Measurements from ENCODE around the gene CACNA2D1.

DNA sequence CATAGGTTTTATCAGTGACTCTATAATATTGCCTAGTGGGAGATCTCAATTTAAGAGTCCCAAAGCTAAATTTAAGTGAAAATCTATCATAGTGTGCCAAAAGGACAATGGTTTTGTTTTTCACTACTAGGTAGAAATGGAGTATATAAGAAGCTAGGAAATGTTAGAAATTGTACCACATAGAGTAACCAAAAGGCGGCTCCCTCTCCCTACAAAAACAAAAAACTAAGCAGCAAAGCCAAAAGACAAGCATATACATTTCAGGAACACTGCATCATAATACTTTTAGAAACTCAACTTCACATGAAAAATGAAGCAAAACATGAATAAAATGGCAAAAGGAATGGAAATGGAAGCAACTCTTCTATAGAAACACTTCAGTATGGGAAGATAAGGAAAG is 271.6 kb downstream of the CACNA2D1 start:
- TF ChIP-seq, protein P1, sequence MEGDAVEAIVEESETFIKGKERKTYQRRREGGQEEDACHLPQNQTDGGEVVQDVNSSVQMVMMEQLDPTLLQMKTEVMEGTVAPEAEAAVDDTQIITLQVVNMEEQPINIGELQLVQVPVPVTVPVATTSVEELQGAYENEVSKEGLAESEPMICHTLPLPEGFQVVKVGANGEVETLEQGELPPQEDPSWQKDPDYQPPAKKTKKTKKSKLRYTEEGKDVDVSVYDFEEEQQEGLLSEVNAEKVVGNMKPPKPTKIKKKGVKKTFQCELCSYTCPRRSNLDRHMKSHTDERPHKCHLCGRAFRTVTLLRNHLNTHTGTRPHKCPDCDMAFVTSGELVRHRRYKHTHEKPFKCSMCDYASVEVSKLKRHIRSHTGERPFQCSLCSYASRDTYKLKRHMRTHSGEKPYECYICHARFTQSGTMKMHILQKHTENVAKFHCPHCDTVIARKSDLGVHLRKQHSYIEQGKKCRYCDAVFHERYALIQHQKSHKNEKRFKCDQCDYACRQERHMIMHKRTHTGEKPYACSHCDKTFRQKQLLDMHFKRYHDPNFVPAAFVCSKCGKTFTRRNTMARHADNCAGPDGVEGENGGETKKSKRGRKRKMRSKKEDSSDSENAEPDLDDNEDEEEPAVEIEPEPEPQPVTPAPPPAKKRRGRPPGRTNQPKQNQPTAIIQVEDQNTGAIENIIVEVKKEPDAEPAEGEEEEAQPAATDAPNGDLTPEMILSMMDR (IDR thresholded peaks at IDR 0.05): no peak
- TF ChIP-seq EP300 (IDR thresholded peaks at IDR 0.05) (no peak), POLR2A (IDR thresholded peaks at IDR 0.05) (no peak)
